SU-DHL-6 (cell line): ENCODE measurements around the gene SH3RF3.

Experiments
- CTCF ChIP-seq: fragments of 200-600 bp; sonication (generic); IDR thresholded peaks from one replicate; pipeline ENCODE4 v1.5.1; 2017; ENCODE audit warnings: antibody characterized with exemption, mild to moderate bottlenecking, low read length, moderate library complexity; ENCODE audit not compliant: insufficient read depth, poor library complexity, severe bottlenecking
- EZH2phosphoT487 ChIP-seq: fragments of 200-600 bp; sonication (generic), shearing (Covaris generic); conservative IDR thresholded peaks from 2 replicates; pipeline ENCODE4 v1.6.1; 2018; ENCODE audit warnings: mild to moderate bottlenecking, antibody characterized with exemption, low read length, moderate library complexity, mixed read lengths

- TF ChIP-seq CTCF (no peak), EZH2phosphoT487 (no peak)
Observed at GRCh38 chr2:109148117-109148746, 19.2 kb downstream of the SH3RF3 start.
